ENCODE data around the gene CXCL11.
"Not testable (repeated sequence)": the region's sequence is repeated elsewhere in the genome, so short reads cannot be mapped to it uniquely, and the experiment has no call there.

CXCL11 gene

GRCh38 chr4:75998525-75999147 lies 37.2 kb downstream of the CXCL11 start:
- not testable (repeated sequence) for DNase-seq

- no peak for DNase-seq
Observed at GRCh38 chr4:75997946-75998345, 37.9 kb downstream of the CXCL11 start.

GRCh38 chr4:75997081-75997480 lies 38.8 kb downstream of the CXCL11 start:
- DNase-seq, result no peak

DNA sequence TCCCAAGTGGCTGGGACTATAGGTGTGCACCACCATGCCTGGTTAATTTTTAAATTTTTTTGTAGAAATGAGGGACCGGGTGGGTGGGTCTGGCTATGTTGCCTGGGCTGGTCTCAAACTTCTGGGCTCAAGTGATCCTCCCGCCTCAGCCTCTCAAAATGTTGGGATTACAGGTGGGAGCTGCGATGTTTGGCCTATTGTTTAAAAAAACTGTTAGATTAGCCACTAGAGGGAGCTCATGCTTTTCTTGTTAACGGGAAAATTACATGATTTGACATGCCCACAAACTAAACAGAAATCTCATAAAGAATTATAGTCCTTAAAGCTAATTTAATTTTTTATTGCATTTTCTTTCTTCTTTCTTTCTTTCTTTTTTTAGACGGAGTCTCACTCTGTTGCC lies 40.1 kb downstream of the CXCL11 start:
- DNase-seq, result no peak

DNA sequence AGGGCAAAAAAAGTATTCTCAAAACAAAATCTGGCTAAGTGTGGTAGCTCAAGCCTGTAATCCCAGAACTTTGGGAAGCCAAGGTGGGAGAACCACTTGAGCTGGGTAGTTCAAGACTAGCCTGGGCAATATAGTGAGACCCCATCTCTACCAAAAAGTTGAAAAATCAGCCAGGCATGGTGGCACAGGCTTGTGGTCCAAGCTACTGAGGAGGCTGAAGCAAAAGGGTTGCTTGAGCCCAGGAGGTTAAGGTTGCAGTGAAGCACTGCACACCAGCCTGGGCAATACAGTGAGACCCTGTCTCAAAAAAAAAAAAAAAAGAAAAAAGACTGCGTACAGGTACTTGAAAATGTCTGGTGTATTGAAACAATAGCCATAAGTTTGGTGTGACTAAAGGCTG lies 43.4 kb downstream of the CXCL11 start:
- no peak for DNase-seq

DNA sequence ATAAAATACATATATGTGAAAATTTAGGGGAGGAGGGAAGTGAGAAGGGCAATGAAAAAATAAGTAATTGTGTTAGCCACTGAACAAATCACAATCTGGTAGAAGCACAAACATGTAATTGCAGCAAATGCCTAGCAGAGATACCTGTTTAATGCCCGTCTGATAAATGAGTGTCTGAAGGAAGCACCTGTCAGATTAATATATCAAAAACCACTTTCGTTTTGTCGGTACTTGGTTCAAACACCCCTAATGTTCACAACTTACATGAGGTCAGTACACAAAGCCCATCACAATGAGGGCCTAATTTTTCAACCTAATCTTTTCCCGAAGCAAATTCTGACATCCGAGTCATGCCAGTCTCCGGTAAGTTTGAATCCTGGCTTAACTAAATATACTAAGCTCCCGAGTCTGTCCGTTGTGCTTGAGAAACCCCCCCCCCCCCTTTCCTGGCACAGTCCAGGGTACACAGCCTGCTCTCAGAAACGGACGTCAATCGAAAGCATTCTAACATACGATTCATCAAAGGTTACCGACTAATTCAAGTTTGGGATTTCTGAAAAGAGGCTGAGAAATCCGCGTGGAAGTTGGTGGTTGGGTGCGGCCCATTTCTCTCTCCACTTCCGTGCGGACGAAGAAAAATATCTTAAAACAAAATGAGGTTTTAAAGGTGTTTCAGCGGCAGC lies 45.9 kb downstream of the CXCL11 start:
- DNase-seq, result no peak

- no peak for DNase-seq
Observed at GRCh38 chr4:75985116-75985515, 50.8 kb downstream of the CXCL11 start.

Data from activated CD4-positive, alpha-beta T cell treated with anti-CD3 and anti-CD28 coated beads, Interleukin-2, amount 50 U/mL, for 1 hour (primary cell).